ENCODE results near the gene IL4I1.

IL4I1 gene

GRCh38 chr19:49852631-49853126, 44.0 kb downstream of the IL4I1 start:
- H3K27me3 ChIP-seq: no peaks in the 10 kb centered on the region
- H4K20me1 ChIP-seq: peaks cover 56 to 66% (median 60%) of the 10 kb centered on the region in 11 experiments
- peaks cover 0 to 14% (median 8%) of the 10 kb centered on the region in 11 experiments; a peak in 12 of 22 replicates for H3K9me3 ChIP-seq (replicated peaks in 1 of 11)
- no peak overlapping the region for H3K27ac ChIP-seq
- peaks cover 39 to 59% (median 49%) of the 10 kb centered on the region in 10 experiments for H3K4me1 ChIP-seq
- H3K4me3 ChIP-seq: peak overlapping the region in 9 of 10 experiments; percentile 83 to 99 (median 97); a peak in 16 of 20 replicates
- TF ChIP-seq Cebpa-rat (IDR thresholded peaks at IDR 0.05): no peak
- peak overlapping the region; percentile 40 to 97 (median 93); a peak in 17 of 22 replicates for H3K9ac ChIP-seq
- H3K36me3 ChIP-seq: peaks cover 24 to 42% (median 37%) of the 10 kb centered on the region in 11 experiments
- peak overlapping the region; percentile 89 to 100 (median 98) for H3K4me2 ChIP-seq

- TF ChIP-seq Cebpa-rat (IDR thresholded peaks at IDR 0.05): no peak
- peak overlapping the region; percentile 88 to 97 (median 92) for H3K27ac ChIP-seq
These were observed 45.0 kb downstream of the IL4I1 start for GRCh38 chr19:49851456-49852259.

GRCh38 chr19:49850487-49851342, 46.0 kb downstream of the IL4I1 start, which contains the start of gene PTOV1:
Gene PTOV1, plus strand, starts transcription at chr19:49851159.
- Histone ChIP-seq H3K4me1 (peaks cover 40 to 59% (median 49%) of the 10 kb centered on the region in 10 experiments), H3K4me3 (peak within 1 kb of the TSS; percentile 83 to 99 (median 96)), H3K9ac (peak within 1 kb of the TSS; percentile 87 to 99 (median 94)), H3K4me2 (peak within 1 kb of the TSS; percentile 91 to 100 (median 98)), H3K36me3 (peaks cover 9 to 22% (median 17%) of the 10 kb centered on the region in 11 experiments; a peak in 20 of 22 replicates), H3K27me3 (no peaks in the 10 kb centered on the region), H4K20me1 (peaks cover 37 to 46% (median 40%) of the 10 kb centered on the region in 11 experiments), H3K27ac (peak within 1 kb of the TSS; percentile 88 to 97 (median 92)), H3K9me3 (replicated peaks in 1 of 11) (peaks cover 0 to 14% (median 8%) of the 10 kb centered on the region in 11 experiments; a peak in 12 of 22 replicates)
- TF ChIP-seq Cebpa-rat (IDR thresholded peaks at IDR 0.05): no peak

More at GRCh38 chr19:49851456-49852259, 45.0 kb downstream of the IL4I1 start:
- Histone ChIP-seq H3K4me2 (peak overlapping the region; percentile 91 to 100 (median 98)), H3K36me3 (peaks cover 17 to 31% (median 26%) of the 10 kb centered on the region in 11 experiments; a peak in 21 of 22 replicates), H3K4me3 (peak overlapping the region; percentile 83 to 99 (median 96)), H4K20me1 (peaks cover 46 to 56% (median 50%) of the 10 kb centered on the region in 11 experiments), H3K9ac (peak overlapping the region; percentile 87 to 99 (median 94)), H3K27me3 (no peaks in the 10 kb centered on the region), H3K9me3 (replicated peaks in 1 of 11) (peaks cover 0 to 14% (median 8%) of the 10 kb centered on the region in 11 experiments; a peak in 12 of 22 replicates), H3K4me1 (peaks cover 40 to 59% (median 49%) of the 10 kb centered on the region in 10 experiments)

- H3K27ac ChIP-seq: peak overlapping the region; percentile 88 to 97 (median 92); a peak in 19 of 22 replicates
- H3K9ac ChIP-seq: peak overlapping the region; percentile 87 to 99 (median 94)
- peaks cover 40 to 56% (median 49%) of the 10 kb centered on the region in 10 experiments for H3K4me1 ChIP-seq
- peaks cover 0 to 14% (median 8%) of the 10 kb centered on the region in 11 experiments; a peak in 12 of 22 replicates for H3K9me3 ChIP-seq (replicated peaks in 1 of 11)
- TF ChIP-seq Cebpa-rat (IDR thresholded peaks at IDR 0.05): no peak
- H3K27me3 ChIP-seq: no peaks in the 10 kb centered on the region
- peak overlapping the region; percentile 56 to 92 (median 83) for H3K4me2 ChIP-seq
- H4K20me1 ChIP-seq: peaks cover 31 to 41% (median 34%) of the 10 kb centered on the region in 11 experiments
- H3K4me3 ChIP-seq: peak overlapping the region; percentile 83 to 99 (median 96)
- peaks cover 3 to 16% (median 11%) of the 10 kb centered on the region in 11 experiments; a peak in 20 of 22 replicates for H3K36me3 ChIP-seq
These were observed 46.5 kb downstream of the IL4I1 start for GRCh38 chr19:49850221-49850486.

- peak overlapping the region in 5 of 11 experiments; percentile 87 to 97 (median 93); a peak in 8 of 22 replicates for H3K9ac ChIP-seq
- H3K27ac ChIP-seq: peak overlapping the region in 7 of 11 experiments; percentile 88 to 96 (median 91); a peak in 4 of 22 replicates
- peaks cover 0 to 11% (median 7%) of the 10 kb centered on the region in 11 experiments; a peak in 15 of 22 replicates for H3K36me3 ChIP-seq
- peak overlapping the region; percentile 56 to 92 (median 83) for H3K4me2 ChIP-seq
- peak overlapping the region in 7 of 10 experiments; percentile 89 to 99 (median 97); a peak in 8 of 20 replicates for H3K4me3 ChIP-seq
- no peak for TF ChIP-seq Cebpa-rat (IDR thresholded peaks at IDR 0.05)
- peaks cover 28 to 35% (median 29%) of the 10 kb centered on the region in 11 experiments for H4K20me1 ChIP-seq
- no peaks in the 10 kb centered on the region for H3K27me3 ChIP-seq
- peaks cover 0 to 14% (median 8%) of the 10 kb centered on the region in 11 experiments; a peak in 12 of 22 replicates for H3K9me3 ChIP-seq (replicated peaks in 1 of 11)
- peaks cover 40 to 58% (median 49%) of the 10 kb centered on the region in 10 experiments for H3K4me1 ChIP-seq
These were observed 47.1 kb downstream of the IL4I1 start for GRCh38 chr19:49849433-49850220.

- Histone ChIP-seq H3K9ac (no peak overlapping the region), H3K36me3 (peaks cover 0 to 5% (median 0%) of the 10 kb centered on the region in 11 experiments; a peak in 4 of 22 replicates), H3K27me3 (no peaks in the 10 kb centered on the region), H3K4me2 (peak overlapping the region in 8 of 11 experiments; percentile 23 to 73 (median 62); a peak in 11 of 22 replicates), H4K20me1 (peaks cover 21 to 35% (median 22%) of the 10 kb centered on the region in 11 experiments), H3K4me3 (no peak overlapping the region), H3K4me1 (peaks cover 39 to 59% (median 49%) of the 10 kb centered on the region in 10 experiments), H3K9me3 (replicated peaks in 1 of 11) (peaks cover 0 to 14% (median 8%) of the 10 kb centered on the region in 11 experiments; a peak in 12 of 22 replicates), H3K27ac (no peak overlapping the region)
- no peak for TF ChIP-seq Cebpa-rat (IDR thresholded peaks at IDR 0.05)
These were observed 47.7 kb downstream of the IL4I1 start for GRCh38 chr19:49848938-49849337.

Measured in BLaER1 treated with 17β-estradiol and CSF1 and Interleukin-3, amounts not matched to agents 10 nM and 100 nM (cell line).